Epithelial cell of proximal tubule (primary cell): ENCODE data around the gene SOX18. TPM values are rescaled to one million over a fixed set of nuclear protein-coding genes. Genes with fewer than 3 reads are reported as not detected.

Experiments used
- DNase-seq: peaks from one replicate; pipeline ENCODE4 v3.0.0-alpha.2; 2011; ENCODE audit warnings: low read depth
- H3K4me3 ChIP-seq: 2 replicates; pipeline ENCODE4 v1.5.1; 2011; ENCODE audit warnings: low read depth, mild to moderate bottlenecking, low read length
- CTCF ChIP-seq: conservative IDR thresholded peaks from 2 replicates; pipeline ENCODE4 v1.5.1; 2012; ENCODE audit warnings: low read depth, mild to moderate bottlenecking, low read length
- total RNA-seq: library from RNA; depleted of rRNA; stranded (reverse); fragments of >200 nt; gene quantifications from 2 replicates; pipeline ENCODE4 v1.2.3, GENCODE V29; 2015

The SOX18 gene
- total RNA-seq, 1 donor from 2014 or later = not detected

- DNase-seq = no peak
- H3K4me3 ChIP-seq = no peak overlapping the region
- TF ChIP-seq CTCF = no peak
Measured at GRCh38 chr20:64071341-64072332, 22.2 kb upstream of the SOX18 start.

- DNase-seq = no peak
- H3K4me3 ChIP-seq = no peak overlapping the region
- no peak for TF ChIP-seq CTCF
Measured at GRCh38 chr20:64070244-64070993, 21.0 kb upstream of the SOX18 start.

GRCh38 chr20:64069614-64070243 is 20.3 kb upstream of the SOX18 start:
- no peak overlapping the region for H3K4me3 ChIP-seq
- TF ChIP-seq CTCF = peak; percentile 83
- DNase-seq = no peak

- TF ChIP-seq CTCF = no peak
- H3K4me3 ChIP-seq = no peak overlapping the region
- DNase-seq = no peak
Measured at GRCh38 chr20:64069209-64069613, 19.8 kb upstream of the SOX18 start.

GRCh38 chr20:64068386-64069208 is 19.2 kb upstream of the SOX18 start:
- DNase-seq = no peak
- no peak overlapping the region for H3K4me3 ChIP-seq
- TF ChIP-seq CTCF = no peak

- DNase-seq = no peak
- TF ChIP-seq CTCF = no peak
- H3K4me3 ChIP-seq = no peak overlapping the region
Measured at GRCh38 chr20:64067733-64068307, 18.4 kb upstream of the SOX18 start.
